ENCODE results near the gene MCF2.

MCF2 gene

GRCh38 chrX:139725720-139726119 lies 17.8 kb upstream of the MCF2 start:
- TF ChIP-seq USF1 (IDR thresholded peaks at IDR 0.05) (no peak), YY1 (IDR thresholded peaks at IDR 0.05; ENCODE audit: low read depth) (no peak)

- TF ChIP-seq YY1 (IDR thresholded peaks at IDR 0.05; ENCODE audit: low read depth) (no peak), USF1 (IDR thresholded peaks at IDR 0.05) (no peak), REST (IDR thresholded peaks at IDR 0.05; ENCODE audit: low read depth) (no peak), FOXM1 (IDR thresholded peaks at IDR 0.05; ENCODE audit: borderline replicate concordance, low read depth) (no peak), TEAD4 (IDR thresholded peaks at IDR 0.05) (no peak)
These were observed 16.7 kb upstream of the MCF2 start for GRCh38 chrX:139724626-139725025.

- no peak for TF ChIP-seq EP300 (IDR thresholded peaks at IDR 0.05; ENCODE audit: borderline replicate concordance)
These were observed 13.0 kb upstream of the MCF2 start for GRCh38 chrX:139720979-139721378.

- TF ChIP-seq TEAD4 (IDR thresholded peaks at IDR 0.05) (peak; percentile 51), USF1 (IDR thresholded peaks at IDR 0.05) (no peak)
These were observed 12.2 kb upstream of the MCF2 start for GRCh38 chrX:139720136-139720535.

- no peak for TF ChIP-seq CREB1 (IDR thresholded peaks at IDR 0.05; ENCODE audit: low read depth)
- TF ChIP-seq TEAD4 (IDR thresholded peaks at IDR 0.05): no peak
These were observed 5.3 kb downstream of the MCF2 start for GRCh38 chrX:139702658-139703057.

GRCh38 chrX:139692908-139693307 lies 15.1 kb downstream of the MCF2 start:
- no peak for TF ChIP-seq EP300 (IDR thresholded peaks at IDR 0.05; ENCODE audit: borderline replicate concordance)
- no peak for TF ChIP-seq RAD21 (IDR thresholded peaks at IDR 0.05; ENCODE audit: low read depth)
- no peak for TF ChIP-seq ZBTB7A (IDR thresholded peaks at IDR 0.05; ENCODE audit: low read depth)
- TF ChIP-seq CEBPB (IDR thresholded peaks at IDR 0.05): no peak
- TF ChIP-seq YY1 (IDR thresholded peaks at IDR 0.05; ENCODE audit: low read depth): no peak
- no peak for TF ChIP-seq TAF1 (IDR thresholded peaks at IDR 0.05; ENCODE audit: low read depth)
- TF ChIP-seq USF1 (IDR thresholded peaks at IDR 0.05): no peak
- TF ChIP-seq EGR1 (IDR thresholded peaks at IDR 0.05): no peak
- TF ChIP-seq TEAD4 (IDR thresholded peaks at IDR 0.05): no peak
- TF ChIP-seq TCF12 (IDR thresholded peaks at IDR 0.05; ENCODE audit: low read depth): no peak
- no peak for TF ChIP-seq FOXM1 (IDR thresholded peaks at IDR 0.05; ENCODE audit: borderline replicate concordance, low read depth)
- no peak for TF ChIP-seq MAX (IDR thresholded peaks at IDR 0.05)
- TF ChIP-seq REST (IDR thresholded peaks at IDR 0.05; ENCODE audit: low read depth): no peak
- no peak for TF ChIP-seq CREB1 (IDR thresholded peaks at IDR 0.05; ENCODE audit: low read depth)
- no peak for TF ChIP-seq NFIC (IDR thresholded peaks at IDR 0.05)

GRCh38 chrX:139692506-139692849 lies 15.5 kb downstream of the MCF2 start:
- TF ChIP-seq EGR1 (IDR thresholded peaks at IDR 0.05) (no peak), ZBTB7A (IDR thresholded peaks at IDR 0.05; ENCODE audit: low read depth) (no peak), EP300 (IDR thresholded peaks at IDR 0.05; ENCODE audit: borderline replicate concordance) (no peak), MAX (IDR thresholded peaks at IDR 0.05) (no peak)
